ENCODE data around the gene FAM120A.
A peak's percentile ranks its signal among the peaks of the same experiment; 100 is the strongest.

Gene FAM120A

GRCh38 chr9:93479726-93480125, 28.2 kb downstream of the FAM120A start:
- Histone ChIP-seq H3K9me3 (replicated peaks in 1 of 2; ENCODE audit: control insufficient read depth in 2 of 2, insufficient read depth in 1 of 2, low read depth in 1 of 2, low read length in 2 of 2) (no peaks in the 10 kb centered on the region), H2AFZ (ENCODE audit: low read length) (no peak overlapping the region), H2BK5ac (ENCODE audit: low read length) (no peak overlapping the region), H3K14ac (ENCODE audit: low read length) (no peak overlapping the region), H3K23ac (ENCODE audit: low read depth, low read length, poor library complexity) (no peak overlapping the region), H3K9ac (ENCODE audit: low read depth, low read length, poor library complexity) (no peak overlapping the region), H3K27ac (replicated peaks; ENCODE audit: low read length) (no peak overlapping the region), H3K4ac (ENCODE audit: low read length) (no peak overlapping the region), H3K4me2 (ENCODE audit: insufficient read depth, low read length, poor library complexity, severe bottlenecking) (no peak overlapping the region), H2AK5ac (ENCODE audit: low read depth, low read length) (no peak overlapping the region), H3K4me3 (ENCODE audit: low read length in 2 of 2) (no peak overlapping the region), H3K27me3 (ENCODE audit: control insufficient read depth in 3 of 3, insufficient read depth in 3 of 3, low read depth in 1 of 3, low read length in 3 of 3) (no peaks in the 10 kb centered on the region), H4K91ac (ENCODE audit: low read depth, low read length, poor library complexity) (no peak overlapping the region), H2BK15ac (ENCODE audit: low read length) (no peak overlapping the region), H3K79me1 (ENCODE audit: low read depth, low read length) (peaks cover 4% of the 10 kb centered on the region), H3K36me3 (replicated peaks in 1 of 2; ENCODE audit: control insufficient read depth in 2 of 2, insufficient read depth in 2 of 2, low read length in 2 of 2) (peaks cover 2 to 67% of the 10 kb centered on the region in 2 donors), H4K8ac (ENCODE audit: low read depth, low read length) (no peak overlapping the region), H2BK12ac (ENCODE audit: low read length) (no peak overlapping the region), H3K4me1 (ENCODE audit: control insufficient read depth in 2 of 2, insufficient read depth in 1 of 2, low read depth in 1 of 2, low read length in 2 of 2) (peaks cover 0 to 9% of the 10 kb centered on the region in 2 donors), H2BK120ac (ENCODE audit: low read depth, low read length) (no peak overlapping the region), H3K18ac (ENCODE audit: low read length) (no peak overlapping the region)
- no CpG with 5 or more reads among the region's 4 CpGs for WGBS, 2 donors (ENCODE audit: extremely low coverage in 2 of 2, insufficient read length in 2 of 2, insufficient replicate concordance in 1 of 2)
- no peak for DNase-seq (ENCODE audit: low spot score)

GRCh38 chr9:93480262-93480661, 28.8 kb downstream of the FAM120A start:
- H2BK15ac ChIP-seq (ENCODE audit: low read length): no peak overlapping the region
- no peak overlapping the region for H3K18ac ChIP-seq (ENCODE audit: low read length)
- no CpG with 5 or more reads among the region's 4 CpGs for WGBS, 2 donors (ENCODE audit: extremely low coverage in 2 of 2, insufficient read length in 2 of 2, insufficient replicate concordance in 1 of 2)
- H3K36me3 ChIP-seq (replicated peaks in 1 of 2; ENCODE audit: control insufficient read depth in 2 of 2, insufficient read depth in 2 of 2, low read length in 2 of 2): peaks cover 2 to 67% of the 10 kb centered on the region in 2 donors
- no peak overlapping the region for H2BK120ac ChIP-seq (ENCODE audit: low read depth, low read length)
- no peak overlapping the region for H2AFZ ChIP-seq (ENCODE audit: low read length)
- H4K91ac ChIP-seq (ENCODE audit: low read depth, low read length, poor library complexity): no peak overlapping the region
- no peak overlapping the region for H3K4me3 ChIP-seq (ENCODE audit: low read length in 2 of 2)
- no peak overlapping the region for H2BK5ac ChIP-seq (ENCODE audit: low read length)
- H2BK12ac ChIP-seq (ENCODE audit: low read length): no peak overlapping the region
- DNase-seq (ENCODE audit: low spot score): no peak
- H3K9ac ChIP-seq (ENCODE audit: low read depth, low read length, poor library complexity): no peak overlapping the region
- H2AK5ac ChIP-seq (ENCODE audit: low read depth, low read length): no peak overlapping the region
- peaks cover 4% of the 10 kb centered on the region for H3K79me1 ChIP-seq (ENCODE audit: low read depth, low read length)
- H4K8ac ChIP-seq (ENCODE audit: low read depth, low read length): no peak overlapping the region
- H3K9me3 ChIP-seq (replicated peaks in 1 of 2; ENCODE audit: control insufficient read depth in 2 of 2, insufficient read depth in 1 of 2, low read depth in 1 of 2, low read length in 2 of 2): no peaks in the 10 kb centered on the region
- H3K4me1 ChIP-seq (ENCODE audit: control insufficient read depth in 2 of 2, insufficient read depth in 1 of 2, low read depth in 1 of 2, low read length in 2 of 2): peaks cover 0 to 9% of the 10 kb centered on the region in 2 donors
- H3K23ac ChIP-seq (ENCODE audit: low read depth, low read length, poor library complexity): no peak overlapping the region
- no peak overlapping the region for H3K4me2 ChIP-seq (ENCODE audit: insufficient read depth, low read length, poor library complexity, severe bottlenecking)
- no peak overlapping the region for H3K27ac ChIP-seq (replicated peaks; ENCODE audit: low read length)
- no peak overlapping the region for H3K4ac ChIP-seq (ENCODE audit: low read length)
- H3K14ac ChIP-seq (ENCODE audit: low read length): no peak overlapping the region
- H3K27me3 ChIP-seq (ENCODE audit: control insufficient read depth in 3 of 3, insufficient read depth in 3 of 3, low read depth in 1 of 3, low read length in 3 of 3): no peaks in the 10 kb centered on the region

- H3K36me3 ChIP-seq (replicated peaks in 1 of 2; ENCODE audit: control insufficient read depth in 2 of 2, insufficient read depth in 2 of 2, low read length in 2 of 2): peaks cover 2 to 66% of the 10 kb centered on the region in 2 donors
- 100% methylated on average over 1 of the region's 7 CpGs; no CpG with 5 or more reads in 1 of the 2 donors for WGBS, 2 donors (ENCODE audit: extremely low coverage in 2 of 2, insufficient read length in 2 of 2, insufficient replicate concordance in 1 of 2)
- H2BK120ac ChIP-seq (ENCODE audit: low read depth, low read length): no peak overlapping the region
- H3K27me3 ChIP-seq (ENCODE audit: control insufficient read depth in 3 of 3, insufficient read depth in 3 of 3, low read depth in 1 of 3, low read length in 3 of 3): no peaks in the 10 kb centered on the region
- H3K23ac ChIP-seq (ENCODE audit: low read depth, low read length, poor library complexity): peak overlapping the region; percentile 90
- H2BK5ac ChIP-seq (ENCODE audit: low read length): no peak overlapping the region
- no peaks in the 10 kb centered on the region for H3K9me3 ChIP-seq (replicated peaks in 1 of 2; ENCODE audit: control insufficient read depth in 2 of 2, insufficient read depth in 1 of 2, low read depth in 1 of 2, low read length in 2 of 2)
- no peak overlapping the region for H4K91ac ChIP-seq (ENCODE audit: low read depth, low read length, poor library complexity)
- no peak overlapping the region for H3K14ac ChIP-seq (ENCODE audit: low read length)
- peak overlapping the region; percentile 6 for H3K27ac ChIP-seq (replicated peaks; ENCODE audit: low read length)
- no peak overlapping the region for H3K4ac ChIP-seq (ENCODE audit: low read length)
- peak overlapping the region; percentile 54 for H2BK15ac ChIP-seq (ENCODE audit: low read length)
- H2AFZ ChIP-seq (ENCODE audit: low read length): no peak overlapping the region
- H3K4me1 ChIP-seq (ENCODE audit: control insufficient read depth in 2 of 2, insufficient read depth in 1 of 2, low read depth in 1 of 2, low read length in 2 of 2): peaks cover 0 to 9% of the 10 kb centered on the region in 2 donors
- peaks cover 4% of the 10 kb centered on the region for H3K79me1 ChIP-seq (ENCODE audit: low read depth, low read length)
- H3K18ac ChIP-seq (ENCODE audit: low read length): peak overlapping the region; percentile 74
- no peak overlapping the region for H3K4me2 ChIP-seq (ENCODE audit: insufficient read depth, low read length, poor library complexity, severe bottlenecking)
- H3K9ac ChIP-seq (ENCODE audit: low read depth, low read length, poor library complexity): peak overlapping the region; percentile 85
- no peak overlapping the region for H2BK12ac ChIP-seq (ENCODE audit: low read length)
- DNase-seq (ENCODE audit: low spot score): no peak
- H2AK5ac ChIP-seq (ENCODE audit: low read depth, low read length): no peak overlapping the region
- H3K4me3 ChIP-seq (ENCODE audit: low read length in 2 of 2): no peak overlapping the region
- peak overlapping the region; percentile 88 for H4K8ac ChIP-seq (ENCODE audit: low read depth, low read length)
These were observed 29.3 kb downstream of the FAM120A start for GRCh38 chr9:93480728-93481324.

- no peak overlapping the region for H2BK12ac ChIP-seq (ENCODE audit: low read length)
- H4K91ac ChIP-seq (ENCODE audit: low read depth, low read length, poor library complexity): no peak overlapping the region
- H3K9me3 ChIP-seq (replicated peaks in 1 of 2; ENCODE audit: control insufficient read depth in 2 of 2, insufficient read depth in 1 of 2, low read depth in 1 of 2, low read length in 2 of 2): no peaks in the 10 kb centered on the region
- no peaks in the 10 kb centered on the region for H3K27me3 ChIP-seq (ENCODE audit: control insufficient read depth in 3 of 3, insufficient read depth in 3 of 3, low read depth in 1 of 3, low read length in 3 of 3)
- no peak overlapping the region for H3K18ac ChIP-seq (ENCODE audit: low read length)
- no peak overlapping the region for H3K14ac ChIP-seq (ENCODE audit: low read length)
- no peak overlapping the region for H3K23ac ChIP-seq (ENCODE audit: low read depth, low read length, poor library complexity)
- no peak overlapping the region for H3K4me3 ChIP-seq (ENCODE audit: low read length in 2 of 2)
- no peak overlapping the region for H3K4me2 ChIP-seq (ENCODE audit: insufficient read depth, low read length, poor library complexity, severe bottlenecking)
- peaks cover 0 to 9% of the 10 kb centered on the region in 2 donors for H3K4me1 ChIP-seq (ENCODE audit: control insufficient read depth in 2 of 2, insufficient read depth in 1 of 2, low read depth in 1 of 2, low read length in 2 of 2)
- no peak overlapping the region for H2BK120ac ChIP-seq (ENCODE audit: low read depth, low read length)
- H4K8ac ChIP-seq (ENCODE audit: low read depth, low read length): no peak overlapping the region
- no peak overlapping the region for H3K4ac ChIP-seq (ENCODE audit: low read length)
- no peak for DNase-seq (ENCODE audit: low spot score)
- no peak overlapping the region for H2BK5ac ChIP-seq (ENCODE audit: low read length)
- WGBS, 2 donors (ENCODE audit: extremely low coverage in 2 of 2, insufficient read length in 2 of 2, insufficient replicate concordance in 1 of 2): no CpG with 5 or more reads among the region's 2 CpGs
- H2BK15ac ChIP-seq (ENCODE audit: low read length): no peak overlapping the region
- H3K79me1 ChIP-seq (ENCODE audit: low read depth, low read length): peaks cover 4% of the 10 kb centered on the region
- H3K36me3 ChIP-seq (replicated peaks in 1 of 2; ENCODE audit: control insufficient read depth in 2 of 2, insufficient read depth in 2 of 2, low read length in 2 of 2): peaks cover 2 to 72% of the 10 kb centered on the region in 2 donors
- no peak overlapping the region for H2AK5ac ChIP-seq (ENCODE audit: low read depth, low read length)
- H2AFZ ChIP-seq (ENCODE audit: low read length): no peak overlapping the region
- H3K9ac ChIP-seq (ENCODE audit: low read depth, low read length, poor library complexity): no peak overlapping the region
- H3K27ac ChIP-seq (replicated peaks; ENCODE audit: low read length): no peak overlapping the region
These were observed 32.0 kb downstream of the FAM120A start for GRCh38 chr9:93483497-93483896.

Measured in neuronal stem cell (in vitro differentiated cells).